PC-3 (cell line): ENCODE results near the gene LRBA. TPM values are rescaled to one million over a fixed set of nuclear protein-coding genes. Genes with fewer than 3 reads are reported as not detected.

Experiments
- ATAC-seq: fragments of 200-7000 bp; cut with Tn5 transposase; 2 replicates; pipeline ENCODE4 v1.9.1; 2020; ENCODE audit warnings: mild to moderate bottlenecking, moderate library complexity
- BruUV-seq: library from RNA; stranded (reverse); fragments of 400-500 nt; replicated peaks from 2 replicates; lab custom pipeline; 2021; lab: Mats Ljungman, UMichigan
- CTCF ChIA-PET: fragments of 300-600 bp; sonication (Branson Sonifier 250); formaldehyde crosslinking; loops from one replicate; lab custom pipeline; 2022; ENCODE audit warnings: antibody characterized with exemption; lab: Charles Lee
- POLR2A ChIA-PET: fragments of 300-600 bp; sonication (Branson Sonifier 250); formaldehyde crosslinking; loops from one replicate; lab custom pipeline; 2022; ENCODE audit warnings: antibody characterized with exemption; ENCODE audit not compliant: unreplicated experiment; lab: Charles Lee
- DNase-seq: peaks from one replicate; pipeline ENCODE4 v3.0.0-alpha.2; 2015
- H2AFZ ChIP-seq: fragments of 300-600 bp; sonication (generic); 2 replicates; pipeline ENCODE4 v1.6.0; 2016; ENCODE audit warnings: antibody characterized with exemption, low read length
- H3F3A ChIP-seq: fragments of 300-600 bp; sonication (generic); one replicate; pipeline ENCODE4 v1.6.0; 2017; ENCODE audit warnings: antibody characterized with exemption, low read length, control low read depth, mild to moderate bottlenecking; ENCODE audit not compliant: unreplicated experiment
- H3K27ac ChIP-seq: fragments of 300-600 bp; sonication (generic); 2 replicates; pipeline ENCODE4 v1.5.1; 2016; ENCODE audit warnings: mild to moderate bottlenecking, low read length
- H3K27me3 ChIP-seq: fragments of 300-600 bp; sonication (generic); 2 replicates; pipeline ENCODE4 v1.6.1; 2016; ENCODE audit warnings: low read length, mixed read lengths
- H3K36me3 ChIP-seq: fragments of 300-600 bp; sonication (generic); 2 replicates; pipeline ENCODE4 v1.6.1; 2016; ENCODE audit warnings: low read depth, mixed run types, low read length, mixed read lengths
- H3K4me1 ChIP-seq: fragments of 300-600 bp; sonication (generic); 2 replicates; pipeline ENCODE4 v1.5.1; 2016; ENCODE audit warnings: low read length; ENCODE audit not compliant: insufficient read depth
- H3K4me2 ChIP-seq: fragments of 300-600 bp; sonication (generic); 2 replicates; pipeline ENCODE4 v1.6.0; 2016; ENCODE audit warnings: low read length
- H3K4me3 ChIP-seq: fragments of 300-600 bp; sonication (generic); 2 replicates; pipeline ENCODE4 v1.5.1; 2016; ENCODE audit warnings: mild to moderate bottlenecking, low read length, mixed read lengths
- H3K79me2 ChIP-seq: fragments of 300-600 bp; sonication (generic); 2 replicates; pipeline ENCODE4 v1.6.1; 2017; ENCODE audit warnings: low read length, mixed read lengths
- H3K9ac ChIP-seq: fragments of 300-600 bp; sonication (generic); 2 replicates; pipeline ENCODE4 v1.6.0; 2016; ENCODE audit warnings: mild to moderate bottlenecking, low read length
- H3K9me2 ChIP-seq: fragments of 300-600 bp; sonication (generic); replicated peaks from 2 replicates; pipeline ENCODE4 v1.6.1; 2016; ENCODE audit warnings: mixed run types, low read length, mixed read lengths
- H3K9me3 ChIP-seq: fragments of 300-600 bp; sonication (generic); 2 replicates; pipeline ENCODE4 v1.6.1; 2016; ENCODE audit warnings: low read length, mixed read lengths
- H4K20me1 ChIP-seq: fragments of 300-600 bp; sonication (generic); 2 replicates; pipeline ENCODE4 v1.6.1; 2016; ENCODE audit warnings: low read length, mixed read lengths
- EZH2 ChIP-seq: fragments of 300-600 bp; sonication (generic); IDR thresholded peaks from one replicate; pipeline ENCODE4 v1.6.1; 2017; ENCODE audit warnings: antibody characterized with exemption, mild to moderate bottlenecking, low read length; ENCODE audit not compliant: unreplicated experiment
- EZH2phosphoT487 ChIP-seq: fragments of 300-600 bp; sonication (generic); IDR thresholded peaks from 2 replicates; pipeline ENCODE4 v1.6.1; 2018; ENCODE audit warnings: mild to moderate bottlenecking, antibody characterized with exemption, low read length, borderline replicate concordance
- intact Hi-C: fragments of 100-400 bp; cut with micrococcal nuclease; formaldehyde crosslinking; loops from 2 replicates; pipeline ENCODE4 v1.9.0; 2023
- total RNA-seq: library from RNA; depleted of rRNA; stranded (reverse); fragments of >200 nt; gene quantifications from 2 replicates; pipeline ENCODE4 v1.2.3, GENCODE V29; 2014
- TF ChIP-seq, protein P1 (sequence below): fragments of 300-600 bp; sonication (generic); conservative IDR thresholded peaks from 2 replicates; pipeline ENCODE4 v1.5.1; 2017; ENCODE audit warnings: antibody characterized with exemption, low read depth, mild to moderate bottlenecking, low read length

The LRBA gene
- total RNA-seq, 1 experiment from 2014 or later = 40.8 TPM

GRCh38 chr4:150217808-150218207 is 797.3 kb downstream of the LRBA start:
- ChIA-PET POLR2A (interaction anchor here (0.8 kb wide), 1 partner anchor 651 kb away, joined by 3 read pairs; no protein-coding TSS in a partner anchor), CTCF (interaction anchor here (0.5 to 1.3 kb wide), 6 partner anchors 25 to 314 kb away, joined by 3 to 8 read pairs (median 5); no protein-coding TSS in a partner anchor)
- Histone ChIP-seq H3K4me2 (no peak overlapping the region), H3K27me3 (no peaks in the 10 kb centered on the region), H3K79me2 (no peaks in the 10 kb centered on the region), H3K36me3 (no peaks in the 10 kb centered on the region), H4K20me1 (no peaks in the 10 kb centered on the region), H3K4me3 (no peak overlapping the region), H3K27ac (no peak overlapping the region), H3K4me1 (peaks cover 26% of the 10 kb centered on the region), H3K9ac (no peak overlapping the region), H3F3A (no peaks in the 10 kb centered on the region), H3K9me3 (no peaks in the 10 kb centered on the region), H2AFZ (no peak overlapping the region; the same call in 1 of the 2 replicates), H3K9me2 (no peaks in the 10 kb centered on the region)
- DNase-seq = no peak
- no peak for ATAC-seq
- TF ChIP-seq EZH2phosphoT487 = no peak
- TF ChIP-seq EZH2 = no peak
- TF ChIP-seq, protein P1, sequence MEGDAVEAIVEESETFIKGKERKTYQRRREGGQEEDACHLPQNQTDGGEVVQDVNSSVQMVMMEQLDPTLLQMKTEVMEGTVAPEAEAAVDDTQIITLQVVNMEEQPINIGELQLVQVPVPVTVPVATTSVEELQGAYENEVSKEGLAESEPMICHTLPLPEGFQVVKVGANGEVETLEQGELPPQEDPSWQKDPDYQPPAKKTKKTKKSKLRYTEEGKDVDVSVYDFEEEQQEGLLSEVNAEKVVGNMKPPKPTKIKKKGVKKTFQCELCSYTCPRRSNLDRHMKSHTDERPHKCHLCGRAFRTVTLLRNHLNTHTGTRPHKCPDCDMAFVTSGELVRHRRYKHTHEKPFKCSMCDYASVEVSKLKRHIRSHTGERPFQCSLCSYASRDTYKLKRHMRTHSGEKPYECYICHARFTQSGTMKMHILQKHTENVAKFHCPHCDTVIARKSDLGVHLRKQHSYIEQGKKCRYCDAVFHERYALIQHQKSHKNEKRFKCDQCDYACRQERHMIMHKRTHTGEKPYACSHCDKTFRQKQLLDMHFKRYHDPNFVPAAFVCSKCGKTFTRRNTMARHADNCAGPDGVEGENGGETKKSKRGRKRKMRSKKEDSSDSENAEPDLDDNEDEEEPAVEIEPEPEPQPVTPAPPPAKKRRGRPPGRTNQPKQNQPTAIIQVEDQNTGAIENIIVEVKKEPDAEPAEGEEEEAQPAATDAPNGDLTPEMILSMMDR = no peak
- intact Hi-C loops = no loop called here
- no TSS peak for BruUV-seq

GRCh38 chr4:150217192-150217591 is 797.9 kb downstream of the LRBA start:
- ATAC-seq = peak; percentile 78
- no TSS peak for BruUV-seq
- no peak for TF ChIP-seq EZH2
- TF ChIP-seq, protein P1 = peak; percentile 60
- intact Hi-C loops = no loop called here
- Histone ChIP-seq H3K9me2 (no peaks in the 10 kb centered on the region), H3K4me1 (peaks cover 28% of the 10 kb centered on the region), H3K27ac (no peak overlapping the region), H2AFZ (peak overlapping the region; percentile 56; the same call in 1 of the 2 replicates), H3K36me3 (no peaks in the 10 kb centered on the region), H4K20me1 (no peaks in the 10 kb centered on the region), H3F3A (no peaks in the 10 kb centered on the region), H3K27me3 (no peaks in the 10 kb centered on the region), H3K9ac (no peak overlapping the region), H3K4me2 (no peak overlapping the region), H3K4me3 (no peak overlapping the region), H3K79me2 (no peaks in the 10 kb centered on the region), H3K9me3 (no peaks in the 10 kb centered on the region)
- peak; percentile 61 for DNase-seq
- ChIA-PET POLR2A (interaction anchor here (0.6 to 0.8 kb wide), 2 partner anchors 213 to 652 kb away, joined by 3 read pairs; no protein-coding TSS in a partner anchor), CTCF (interaction anchor here (0.5 to 1.3 kb wide), 7 partner anchors 26 to 314 kb away, joined by 3 to 8 read pairs (median 5); no protein-coding TSS in a partner anchor)

DNA sequence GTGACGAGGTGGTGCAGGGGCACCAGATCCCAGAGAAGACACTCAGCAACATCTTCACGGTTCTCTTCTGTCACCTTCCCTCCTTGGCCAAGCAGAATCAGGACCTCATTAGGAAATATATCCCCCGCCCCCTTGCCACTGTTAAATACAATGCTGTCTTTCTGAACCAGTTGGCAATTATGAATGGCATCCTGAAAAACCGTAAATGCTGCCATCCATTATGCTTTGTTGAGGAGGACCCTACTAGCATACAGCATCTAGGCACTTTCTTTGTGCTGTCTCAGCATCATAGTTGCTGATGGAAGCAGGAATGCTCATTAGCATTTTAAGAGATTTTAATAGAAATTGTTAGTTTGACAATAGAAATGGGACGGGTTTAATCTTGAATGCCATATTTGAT is 798.4 kb downstream of the LRBA start:
- CTCF ChIA-PET = interaction anchor here (0.5 to 1.3 kb wide), 6 partner anchors 26 to 219 kb away, joined by 3 to 5 read pairs (median 5); no protein-coding TSS in a partner anchor

More for the DNA sequence above, 798.4 kb downstream of the LRBA start:
- Histone ChIP-seq H3K9ac (no peak overlapping the region), H3K9me2 (no peaks in the 10 kb centered on the region), H2AFZ (no peak overlapping the region), H3K9me3 (no peaks in the 10 kb centered on the region), H4K20me1 (no peaks in the 10 kb centered on the region), H3K27ac (no peak overlapping the region), H3F3A (no peaks in the 10 kb centered on the region), H3K27me3 (no peaks in the 10 kb centered on the region), H3K79me2 (no peaks in the 10 kb centered on the region), H3K4me1 (peaks cover 28% of the 10 kb centered on the region), H3K4me3 (no peak overlapping the region), H3K36me3 (no peaks in the 10 kb centered on the region), H3K4me2 (no peak overlapping the region)
- intact Hi-C loops = no loop called here
- POLR2A ChIA-PET = interaction anchor here (0.6 to 0.8 kb wide), 3 partner anchors 213 to 652 kb away, joined by 3 read pairs; no protein-coding TSS in a partner anchor
- TF ChIP-seq, protein P1 = no peak
- TF ChIP-seq EZH2phosphoT487 (no peak), EZH2 (no peak)
- BruUV-seq = no TSS peak
- ATAC-seq (no peak), DNase-seq (no peak)
